SH-SY5Y (cell line): ENCODE data around the gene SAMM50.

Experiments used
- GATA2 ChIP-seq: IDR thresholded peaks from 2 replicates; pipeline ENCODE4 v1.6.1; 2011; ENCODE audit warnings: mild to moderate bottlenecking, low read depth, low read length
- GATA3 ChIP-seq: IDR thresholded peaks from 2 replicates; pipeline ENCODE4 v1.6.1; 2011; ENCODE audit warnings: low read depth, mild to moderate bottlenecking, low read length, moderate library complexity

Gene SAMM50

GRCh38 chr22:43976861-43977795, 21.9 kb downstream of the SAMM50 start:
- TF ChIP-seq GATA3 (no peak), GATA2 (no peak)

DNA sequence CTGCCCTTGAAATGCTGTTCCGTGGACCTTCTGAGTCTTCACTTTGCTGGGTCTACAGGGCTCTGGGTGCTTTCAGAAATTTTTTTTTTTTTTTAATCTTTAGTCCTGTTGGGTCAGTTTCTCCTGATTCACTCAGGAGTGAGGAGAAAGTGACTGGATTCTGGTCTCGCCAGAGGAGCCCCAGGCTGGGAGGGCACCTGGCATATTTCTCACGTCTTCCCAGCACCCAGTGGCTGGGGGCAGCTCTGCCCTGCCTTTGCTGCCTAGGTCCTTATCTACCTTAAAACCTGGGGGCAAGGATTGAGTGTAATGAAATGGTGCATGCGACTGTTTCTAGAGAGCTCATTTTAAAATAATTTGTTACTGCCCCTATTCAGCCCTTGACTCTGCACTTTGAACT, 23.3 kb downstream of the SAMM50 start:
- TF ChIP-seq GATA3 (no peak), GATA2 (no peak)

DNA sequence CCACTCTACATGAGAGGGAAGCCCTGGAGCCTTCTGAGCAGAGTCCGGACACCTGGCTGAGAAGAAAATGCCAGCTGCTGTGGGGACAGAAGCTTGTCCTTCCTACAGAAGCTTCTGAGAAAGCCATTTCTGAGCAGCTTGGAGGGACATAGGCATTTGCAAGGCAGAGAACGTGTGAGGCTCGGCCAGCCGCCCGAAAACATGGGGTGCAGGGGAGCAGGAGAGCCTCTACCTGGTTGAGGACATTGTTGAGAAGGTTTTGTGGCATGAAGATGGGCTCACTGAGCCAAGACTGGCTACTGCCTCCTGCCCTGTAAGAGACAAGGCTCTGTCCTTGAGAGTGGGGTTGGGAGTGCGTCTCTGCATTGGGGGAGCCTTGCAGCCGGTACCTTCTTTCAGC, 25.3 kb downstream of the SAMM50 start:
- TF ChIP-seq GATA2 (no peak), GATA3 (no peak)

- TF ChIP-seq GATA3 (no peak), GATA2 (no peak)
Observed at GRCh38 chr22:43980996-43981395, 25.8 kb downstream of the SAMM50 start.

DNA sequence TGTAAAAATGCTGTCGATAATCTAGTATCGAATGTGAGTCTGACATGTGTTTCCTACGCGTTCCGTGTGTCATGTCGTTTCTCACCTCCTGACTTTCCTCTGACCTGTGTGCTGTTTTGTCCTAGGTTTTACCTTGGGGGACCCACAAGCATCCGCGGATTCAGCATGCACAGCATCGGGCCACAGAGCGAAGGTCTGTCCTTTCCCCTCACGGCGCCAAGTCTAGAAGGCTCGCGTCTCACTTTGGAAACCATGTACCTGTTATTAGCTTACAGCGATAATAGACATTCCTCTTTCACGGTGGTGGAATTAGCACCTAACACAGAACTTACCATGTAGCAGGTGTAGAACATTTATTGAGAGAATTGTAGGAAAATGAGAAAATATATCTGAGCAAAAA, 28.6 kb downstream of the SAMM50 start:
- TF ChIP-seq GATA3 = no peak
- TF ChIP-seq GATA2 = no peak

DNA sequence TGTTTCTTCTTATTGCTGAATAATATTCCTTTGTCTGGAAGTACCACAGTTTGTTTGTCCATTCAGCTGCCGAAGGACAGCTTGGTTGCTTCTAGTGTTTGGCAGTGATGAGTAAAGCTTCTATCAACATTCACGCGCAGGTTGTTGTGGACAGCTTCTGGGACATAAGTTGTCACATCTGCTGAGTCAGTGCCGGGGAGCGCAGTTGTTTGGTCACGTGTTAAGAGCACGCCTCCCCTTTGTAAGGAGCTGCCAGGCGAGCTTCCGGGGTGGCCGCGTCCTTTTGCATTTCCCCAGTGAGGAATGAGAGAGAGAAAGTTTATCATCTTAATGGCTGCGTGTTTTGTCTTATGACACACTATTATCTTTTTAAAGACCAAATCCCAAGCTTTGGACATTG, 30.3 kb downstream of the SAMM50 start:
- TF ChIP-seq GATA3 = no peak
- TF ChIP-seq GATA2 = no peak

GRCh38 chr22:43988116-43988820, 33.0 kb downstream of the SAMM50 start:
- TF ChIP-seq GATA2 (no peak), GATA3 (no peak)

GRCh38 chr22:43988960-43989359, 33.7 kb downstream of the SAMM50 start:
- TF ChIP-seq GATA2 (no peak), GATA3 (no peak)

- no peak for TF ChIP-seq GATA2
- no peak for TF ChIP-seq GATA3
Observed at GRCh38 chr22:43990044-43990443, 34.8 kb downstream of the SAMM50 start.

DNA sequence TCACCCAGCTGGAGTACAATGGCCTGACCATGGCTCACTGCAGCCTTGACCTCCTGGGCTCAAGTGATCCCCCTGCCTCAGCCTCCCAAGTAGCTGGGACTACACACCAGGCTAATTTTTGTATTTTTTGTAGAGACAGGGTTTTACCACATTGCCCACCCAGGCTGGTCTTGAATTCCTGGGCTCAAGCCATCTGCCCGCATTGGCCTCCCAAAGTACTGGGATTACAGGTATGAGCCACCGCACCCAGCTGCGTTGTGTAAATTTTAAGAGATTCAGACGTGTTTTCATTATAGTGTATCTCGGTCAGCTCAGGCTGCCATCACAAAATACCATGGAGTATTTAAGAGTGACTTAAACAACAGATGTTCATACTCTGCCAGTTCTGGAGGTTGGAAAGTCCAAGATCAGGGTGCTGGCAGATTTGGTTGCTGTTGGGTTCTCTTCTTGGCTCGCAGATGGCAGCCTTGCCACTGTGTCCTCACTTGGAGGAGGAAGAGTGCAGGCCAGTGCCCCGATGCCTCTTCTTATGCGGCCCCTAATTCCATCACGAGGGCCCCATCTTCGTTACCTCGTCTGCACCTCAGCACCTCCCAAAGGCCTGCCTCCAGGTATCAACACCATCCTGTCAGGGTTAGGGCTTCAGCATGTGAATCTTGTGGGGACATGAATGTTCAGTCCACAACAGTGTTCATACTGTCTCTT, 36.2 kb downstream of the SAMM50 start:
- TF ChIP-seq GATA2 (no peak), GATA3 (no peak)

GRCh38 chr22:43992331-43992821, 37.1 kb downstream of the SAMM50 start:
- TF ChIP-seq GATA3 (no peak), GATA2 (no peak)

DNA sequence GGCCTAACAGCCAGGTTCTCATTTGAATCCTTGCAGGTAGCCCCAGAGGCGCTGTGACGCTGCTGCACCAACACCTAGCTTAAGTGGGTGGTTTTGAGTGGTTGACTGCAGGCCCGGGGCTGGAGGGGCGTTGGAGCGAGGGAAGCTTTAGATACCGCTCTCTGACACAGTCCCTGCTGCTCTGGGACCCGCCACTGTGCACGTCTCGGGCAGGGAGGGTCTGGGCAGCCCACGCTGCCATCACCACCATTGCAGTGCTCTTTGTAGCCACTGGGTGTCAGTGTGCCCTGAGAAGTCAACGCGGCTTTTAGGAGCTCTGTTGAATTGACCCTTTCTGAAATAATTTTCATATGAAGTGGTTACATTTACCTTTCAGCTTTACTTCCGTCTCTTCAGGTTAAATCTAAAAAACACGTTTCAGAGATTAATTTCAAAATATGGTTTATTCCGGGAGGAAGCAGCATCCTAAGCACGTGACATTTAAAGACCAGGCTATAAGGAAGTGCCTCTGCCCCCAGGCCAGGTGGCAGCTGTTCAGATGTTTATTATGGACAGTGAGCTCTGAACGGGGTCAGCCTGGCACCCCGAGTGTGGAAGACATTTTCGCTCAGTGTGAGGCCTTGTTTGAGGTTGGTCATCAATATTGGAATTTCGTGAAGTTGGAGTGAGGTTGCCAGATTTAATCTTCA, 38.0 kb downstream of the SAMM50 start:
- no peak for TF ChIP-seq GATA3
- no peak for TF ChIP-seq GATA2

DNA sequence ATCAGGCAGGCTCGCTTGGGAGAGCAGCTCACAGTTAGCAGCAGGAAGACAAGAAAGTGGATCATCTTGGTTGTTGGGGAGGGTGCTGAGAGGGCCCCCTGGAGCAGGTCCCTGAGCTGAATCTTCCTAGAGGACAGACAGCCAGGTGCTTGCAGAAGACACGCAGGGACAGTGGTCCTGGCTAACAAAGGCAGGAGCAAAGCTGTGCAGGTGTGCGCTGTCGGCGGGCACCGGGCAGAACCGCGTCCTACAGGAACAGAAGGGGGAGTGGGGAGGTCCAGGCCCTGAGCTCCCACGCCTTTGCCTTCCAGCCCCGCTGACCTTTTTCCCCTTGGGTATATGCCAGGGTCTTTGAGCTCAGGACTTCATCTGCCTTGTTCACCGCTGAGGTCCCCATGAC, 38.8 kb downstream of the SAMM50 start:
- TF ChIP-seq GATA2 = no peak

DNA sequence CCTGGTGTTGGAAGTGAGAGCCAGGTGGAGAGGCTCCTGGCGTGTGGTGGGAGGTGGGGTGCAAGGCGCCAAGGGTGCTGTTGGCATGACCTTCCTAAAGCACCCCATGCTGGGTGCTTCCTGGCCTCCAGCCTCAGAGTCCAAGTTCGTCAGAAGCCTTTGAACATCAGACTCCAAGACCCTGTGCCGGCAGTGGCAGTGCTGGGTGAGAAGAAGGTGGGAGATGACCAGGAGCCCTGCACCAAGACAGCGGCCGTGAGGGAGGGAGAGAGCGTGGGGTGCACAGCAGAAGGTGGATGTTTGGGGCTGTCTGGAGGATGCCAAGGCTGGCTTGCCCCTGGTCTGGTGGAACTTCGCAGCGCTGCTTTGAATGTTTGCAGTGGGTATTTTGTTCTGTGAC, 39.2 kb downstream of the SAMM50 start:
- TF ChIP-seq GATA3 (no peak), GATA2 (no peak)
